Measurements from ENCODE around the gene HERC6. TPM values are rescaled to one million over a fixed set of nuclear protein-coding genes. Genes with fewer than 3 reads are reported as not detected.
"Not testable (repeated sequence)": the region's sequence is repeated elsewhere in the genome, so short reads cannot be mapped to it uniquely, and the experiment has no call there.

HERC6 gene
- total and polyA plus RNA-seq, 4 donors = 7.1 to 14.0 (median 10.0) TPM

DNA sequence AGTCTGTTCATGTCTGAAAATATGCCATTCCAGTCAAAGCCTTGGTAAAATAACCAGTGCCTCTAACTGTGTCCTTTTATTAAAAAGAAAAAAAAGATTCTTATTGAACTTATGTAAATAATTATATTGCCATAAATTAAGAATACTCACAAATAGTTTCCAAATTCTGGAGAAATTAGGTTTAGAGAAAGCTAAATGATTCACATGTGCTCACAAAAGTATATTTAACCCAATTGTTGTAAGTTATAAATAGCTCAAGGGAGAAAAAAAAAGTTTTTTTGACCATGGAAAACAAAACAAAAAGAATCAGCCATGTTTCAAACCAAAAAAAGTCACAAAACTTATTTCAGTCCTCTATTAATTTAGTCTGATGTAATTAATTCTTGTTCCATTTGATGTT is 25.3 kb upstream of the HERC6 start:
- no peak overlapping the region for H3K4me3 ChIP-seq (ENCODE audit: low read depth, low read length)
- peaks cover 1% of the 10 kb centered on the region for H3K9me3 ChIP-seq (ENCODE audit: control insufficient read depth, insufficient read depth, low read length)
- no peaks in the 10 kb centered on the region for H3K27me3 ChIP-seq (ENCODE audit: control insufficient read depth, insufficient read depth, low read length)
- H3K4me1 ChIP-seq (ENCODE audit: control insufficient read depth, insufficient read depth, low read length) = no peaks in the 10 kb centered on the region
- H3K36me3 ChIP-seq (ENCODE audit: control insufficient read depth, insufficient read depth, low read length) = no peaks in the 10 kb centered on the region
- no peak overlapping the region for H3K27ac ChIP-seq (ENCODE audit: low read depth, low read length)
- no peak for DNase-seq (ENCODE audit: low read depth in 4 of 6, low spot score in 6 of 6)

DNA sequence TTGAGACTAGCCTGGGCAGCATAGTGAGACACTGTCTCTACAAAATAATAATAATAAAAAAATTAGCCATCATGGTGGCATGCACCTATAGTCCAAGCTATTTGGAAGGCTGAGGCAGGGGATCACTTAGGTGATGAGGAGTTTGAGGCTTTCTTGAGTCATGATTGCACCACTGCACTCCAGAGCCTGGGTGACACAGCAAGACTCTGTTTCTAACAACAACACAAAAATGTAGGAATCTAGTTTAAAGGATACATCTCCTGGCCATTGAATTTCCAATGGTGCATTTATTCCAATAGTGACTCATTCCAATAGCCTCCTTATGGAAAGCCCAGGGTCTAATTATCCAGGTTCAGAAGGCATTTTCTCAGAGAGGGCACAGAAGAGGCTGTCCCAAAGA is 21.9 kb upstream of the HERC6 start:
- no peak overlapping the region for H3K4me3 ChIP-seq (ENCODE audit: low read depth, low read length)
- DNase-seq (ENCODE audit: low read depth in 4 of 6, low spot score in 6 of 6) = no peak
- no peaks in the 10 kb centered on the region for H3K4me1 ChIP-seq (ENCODE audit: control insufficient read depth, insufficient read depth, low read length)
- H3K27ac ChIP-seq (ENCODE audit: low read depth, low read length) = no peak overlapping the region
- H3K27me3 ChIP-seq (ENCODE audit: control insufficient read depth, insufficient read depth, low read length) = no peaks in the 10 kb centered on the region
- no peaks in the 10 kb centered on the region for H3K36me3 ChIP-seq (ENCODE audit: control insufficient read depth, insufficient read depth, low read length)
- no peaks in the 10 kb centered on the region for H3K9me3 ChIP-seq (ENCODE audit: control insufficient read depth, insufficient read depth, low read length)

DNA sequence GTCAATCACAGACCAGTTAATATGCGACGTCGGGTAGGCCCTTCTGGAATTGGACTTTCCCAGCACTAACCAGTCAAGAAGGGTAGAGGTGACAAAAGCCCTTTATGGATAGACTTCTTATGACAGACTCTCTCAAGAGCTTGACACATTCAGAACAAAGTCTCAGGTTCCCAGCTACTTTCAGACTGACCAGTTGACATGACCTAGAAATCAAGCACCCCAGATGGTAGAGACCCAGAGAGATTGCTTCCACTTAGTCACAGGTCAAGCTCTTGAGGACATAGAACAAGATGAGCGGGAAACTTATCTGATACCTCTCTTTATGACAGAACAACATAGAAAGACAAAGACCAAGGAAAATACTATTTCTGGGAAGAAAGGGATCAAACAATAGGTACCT is 21.4 kb upstream of the HERC6 start:
- Histone ChIP-seq H3K9me3 (ENCODE audit: control insufficient read depth, insufficient read depth, low read length) (no peaks in the 10 kb centered on the region), H3K36me3 (ENCODE audit: control insufficient read depth, insufficient read depth, low read length) (no peaks in the 10 kb centered on the region), H3K4me3 (ENCODE audit: low read depth, low read length) (no peak overlapping the region), H3K27ac (ENCODE audit: low read depth, low read length) (no peak overlapping the region), H3K4me1 (ENCODE audit: control insufficient read depth, insufficient read depth, low read length) (no peaks in the 10 kb centered on the region), H3K27me3 (ENCODE audit: control insufficient read depth, insufficient read depth, low read length) (no peaks in the 10 kb centered on the region)
- DNase-seq (ENCODE audit: low read depth in 4 of 6, low spot score in 6 of 6) = no peak
- WGBS (ENCODE audit: insufficient coverage) = no CpG with 5 or more reads among the region's 4 CpGs

DNA sequence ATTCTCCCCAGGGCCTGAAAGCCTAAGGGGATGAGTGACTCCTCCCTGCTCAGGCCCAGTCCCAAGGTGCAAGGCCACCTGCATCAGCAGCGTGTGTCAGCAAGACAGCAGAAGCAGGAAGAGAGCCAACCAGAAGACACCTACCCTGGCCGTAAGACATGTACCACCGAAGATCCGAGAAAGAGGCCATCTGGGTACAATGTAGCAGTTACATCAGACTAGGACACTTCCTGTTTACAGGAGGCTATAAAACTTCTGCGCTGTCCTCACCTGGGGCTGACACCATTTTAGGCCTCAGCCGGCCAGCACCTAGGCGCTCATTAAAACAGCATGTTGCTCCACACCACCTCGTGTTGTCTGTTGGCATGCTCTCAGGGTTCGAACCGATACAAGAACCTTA is 19.1 kb upstream of the HERC6 start:
- WGBS (ENCODE audit: insufficient coverage) = 100% methylated on average over 7 of the region's 10 CpGs
- no peak overlapping the region for H3K4me3 ChIP-seq (ENCODE audit: low read depth, low read length)
- H3K4me1 ChIP-seq (ENCODE audit: control insufficient read depth, insufficient read depth, low read length) = no peaks in the 10 kb centered on the region
- no peaks in the 10 kb centered on the region for H3K27me3 ChIP-seq (ENCODE audit: control insufficient read depth, insufficient read depth, low read length)
- H3K9me3 ChIP-seq (ENCODE audit: control insufficient read depth, insufficient read depth, low read length) = no peaks in the 10 kb centered on the region
- H3K36me3 ChIP-seq (ENCODE audit: control insufficient read depth, insufficient read depth, low read length) = no peaks in the 10 kb centered on the region
- H3K27ac ChIP-seq (ENCODE audit: low read depth, low read length) = no peak overlapping the region
- DNase-seq (ENCODE audit: low read depth in 4 of 6, low spot score in 6 of 6) = no peak

DNA sequence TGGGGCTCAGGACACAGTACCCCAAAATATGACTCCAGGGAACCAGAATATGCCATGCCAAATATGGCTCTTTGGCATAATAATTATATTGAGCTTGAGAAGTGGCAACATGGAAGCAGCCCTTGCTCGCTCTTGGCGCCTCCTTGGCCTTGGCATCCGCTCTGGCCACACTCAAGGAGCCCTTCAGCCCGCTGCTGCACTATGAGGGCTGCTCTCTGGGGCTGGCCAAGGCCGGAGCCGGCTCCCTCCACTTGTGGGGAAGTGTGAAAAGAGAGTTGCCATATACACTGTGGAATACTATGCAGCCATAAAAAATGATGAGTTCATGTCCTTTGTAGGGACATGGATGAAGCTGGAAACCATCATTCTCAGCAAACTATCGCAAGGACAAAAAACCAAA is 18.4 kb upstream of the HERC6 start:
- Histone ChIP-seq H3K27ac (ENCODE audit: low read depth, low read length) (no peak overlapping the region), H3K36me3 (ENCODE audit: control insufficient read depth, insufficient read depth, low read length) (no peaks in the 10 kb centered on the region)
- WGBS (ENCODE audit: insufficient coverage) = 91% methylated on average over 4 of the region's 7 CpGs

DNA sequence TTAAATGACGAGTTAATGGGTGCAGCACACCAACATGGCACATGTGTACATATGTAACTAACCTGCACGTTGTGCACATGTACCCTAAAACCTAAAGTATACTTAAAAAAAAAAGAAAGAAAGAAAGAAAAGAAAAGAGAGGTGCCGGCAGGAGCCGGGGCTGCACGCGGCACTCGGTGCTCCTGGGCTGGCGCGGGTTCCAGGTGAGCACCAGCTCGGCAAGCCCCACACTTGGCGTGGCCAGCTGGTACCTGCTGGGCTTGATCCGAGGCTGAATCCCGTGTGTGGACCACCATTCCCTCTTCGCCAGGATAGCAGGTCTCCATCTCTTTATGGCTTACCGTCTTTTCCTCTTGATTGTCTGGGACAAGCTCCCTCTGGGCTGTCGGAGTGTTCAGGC is 17.9 kb upstream of the HERC6 start:
- H3K4me3 ChIP-seq (ENCODE audit: low read depth, low read length) = no peak overlapping the region
- no peak for DNase-seq (ENCODE audit: low read depth in 4 of 6, low spot score in 6 of 6)
- H3K27me3 ChIP-seq (ENCODE audit: control insufficient read depth, insufficient read depth, low read length) = no peaks in the 10 kb centered on the region
- no peak overlapping the region for H3K27ac ChIP-seq (ENCODE audit: low read depth, low read length)
- 98% methylated on average over 13 of the region's 16 CpGs for WGBS (ENCODE audit: insufficient coverage)
- no peaks in the 10 kb centered on the region for H3K4me1 ChIP-seq (ENCODE audit: control insufficient read depth, insufficient read depth, low read length)
- H3K36me3 ChIP-seq (ENCODE audit: control insufficient read depth, insufficient read depth, low read length) = no peaks in the 10 kb centered on the region
- no peaks in the 10 kb centered on the region for H3K9me3 ChIP-seq (ENCODE audit: control insufficient read depth, insufficient read depth, low read length)

More for the DNA sequence above, 18.4 kb upstream of the HERC6 start:
- DNase-seq (ENCODE audit: low read depth in 4 of 6, low spot score in 6 of 6) = no peak
- H3K27me3 ChIP-seq (ENCODE audit: control insufficient read depth, insufficient read depth, low read length) = no peaks in the 10 kb centered on the region
- H3K4me3 ChIP-seq (ENCODE audit: low read depth, low read length) = no peak overlapping the region
- no peaks in the 10 kb centered on the region for H3K4me1 ChIP-seq (ENCODE audit: control insufficient read depth, insufficient read depth, low read length)
- no peaks in the 10 kb centered on the region for H3K9me3 ChIP-seq (ENCODE audit: control insufficient read depth, insufficient read depth, low read length)

DNA sequence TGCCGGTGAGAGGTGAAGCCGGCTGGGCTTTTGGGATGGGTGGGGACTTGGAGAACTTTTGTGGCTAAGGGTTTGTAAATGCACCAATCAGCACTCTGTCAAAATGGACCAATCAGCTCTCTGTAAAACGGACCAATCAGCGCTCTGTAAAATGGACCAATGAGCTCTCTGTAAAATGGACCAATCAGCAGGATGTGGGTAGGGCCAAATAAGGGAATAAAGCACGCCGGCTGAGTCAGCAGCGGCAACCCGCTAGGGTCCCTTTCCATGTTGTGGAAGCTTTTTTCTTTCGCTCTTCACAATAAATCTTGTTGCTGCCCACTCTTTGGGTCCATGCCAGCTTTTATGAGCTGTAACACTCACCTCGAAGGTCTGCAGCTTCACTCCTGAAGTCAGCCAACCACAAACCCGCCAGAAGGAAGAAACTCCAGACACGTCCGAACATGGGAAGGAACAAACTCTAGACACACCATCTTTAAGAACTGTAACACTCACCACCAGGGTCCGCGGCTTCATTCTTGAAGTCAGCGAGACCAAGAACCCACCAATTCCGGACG is 17.4 kb upstream of the HERC6 start:
- H3K36me3 ChIP-seq (ENCODE audit: control insufficient read depth, insufficient read depth, low read length); H3K27ac ChIP-seq (ENCODE audit: low read depth, low read length): not testable (repeated sequence)
- WGBS (ENCODE audit: insufficient coverage) = 97% methylated on average over 11 of the region's 18 CpGs

DNA sequence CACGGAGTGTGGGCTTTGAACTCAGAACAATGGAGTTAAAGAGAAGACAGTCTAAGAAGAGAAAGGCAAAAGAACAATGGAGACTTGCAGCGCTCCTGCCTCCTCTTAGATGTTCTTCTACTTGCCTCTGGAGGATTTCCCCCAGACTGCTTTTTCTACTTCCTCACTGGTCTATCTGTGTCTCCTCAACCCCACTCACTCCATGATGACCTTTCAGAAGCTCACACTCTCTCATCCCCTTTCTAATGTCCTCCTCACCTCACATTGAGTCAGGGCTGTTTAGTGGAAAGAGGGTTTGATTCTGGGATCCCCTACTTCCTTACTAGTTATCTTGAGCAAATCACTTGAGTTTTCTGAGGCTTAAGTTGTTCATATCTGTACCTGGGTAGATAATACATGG is 12.2 kb upstream of the HERC6 start:
- Histone ChIP-seq H3K27me3 (ENCODE audit: control insufficient read depth, insufficient read depth, low read length) (no peaks in the 10 kb centered on the region), H3K36me3 (ENCODE audit: control insufficient read depth, insufficient read depth, low read length) (no peaks in the 10 kb centered on the region), H3K27ac (ENCODE audit: low read depth, low read length) (no peak overlapping the region), H3K9me3 (ENCODE audit: control insufficient read depth, insufficient read depth, low read length) (no peaks in the 10 kb centered on the region), H3K4me1 (ENCODE audit: control insufficient read depth, insufficient read depth, low read length) (no peaks in the 10 kb centered on the region), H3K4me3 (ENCODE audit: low read depth, low read length) (no peak overlapping the region)
- DNase-seq (ENCODE audit: low read depth in 4 of 6, low spot score in 6 of 6) = no peak
- 83% methylated on average over 2 of the region's 2 CpGs for WGBS (ENCODE audit: insufficient coverage)

More for the DNA sequence above, 17.4 kb upstream of the HERC6 start:
- not testable (repeated sequence) for DNase-seq (ENCODE audit: low read depth in 4 of 6, low spot score in 6 of 6); H3K4me1 ChIP-seq (ENCODE audit: control insufficient read depth, insufficient read depth, low read length); H3K27me3 ChIP-seq (ENCODE audit: control insufficient read depth, insufficient read depth, low read length); H3K9me3 ChIP-seq (ENCODE audit: control insufficient read depth, insufficient read depth, low read length); H3K4me3 ChIP-seq (ENCODE audit: low read depth, low read length)

DNA sequence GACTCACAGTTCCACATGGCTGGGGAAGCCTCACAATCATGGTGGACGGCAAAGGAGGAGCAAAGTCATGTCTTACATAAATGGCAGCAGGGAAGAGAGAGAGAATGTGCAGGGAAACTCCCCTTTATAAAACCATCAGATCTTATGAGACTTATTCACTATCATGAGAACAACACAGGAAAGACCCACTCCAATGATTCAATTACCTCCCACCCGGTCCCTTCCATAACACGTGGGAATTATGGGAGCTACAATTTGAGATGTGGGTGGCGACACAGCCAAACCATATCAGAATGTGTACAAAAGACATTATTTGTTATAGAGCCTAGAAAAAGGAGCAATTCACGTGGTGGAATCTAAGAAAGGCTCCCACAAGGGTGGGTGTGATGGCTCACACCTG is 10.8 kb upstream of the HERC6 start:
- WGBS (ENCODE audit: insufficient coverage) = 100% methylated on average over 1 of the region's 5 CpGs
- no peaks in the 10 kb centered on the region for H3K27me3 ChIP-seq (ENCODE audit: control insufficient read depth, insufficient read depth, low read length)
- DNase-seq (ENCODE audit: low read depth in 4 of 6, low spot score in 6 of 6) = no peak

DNA sequence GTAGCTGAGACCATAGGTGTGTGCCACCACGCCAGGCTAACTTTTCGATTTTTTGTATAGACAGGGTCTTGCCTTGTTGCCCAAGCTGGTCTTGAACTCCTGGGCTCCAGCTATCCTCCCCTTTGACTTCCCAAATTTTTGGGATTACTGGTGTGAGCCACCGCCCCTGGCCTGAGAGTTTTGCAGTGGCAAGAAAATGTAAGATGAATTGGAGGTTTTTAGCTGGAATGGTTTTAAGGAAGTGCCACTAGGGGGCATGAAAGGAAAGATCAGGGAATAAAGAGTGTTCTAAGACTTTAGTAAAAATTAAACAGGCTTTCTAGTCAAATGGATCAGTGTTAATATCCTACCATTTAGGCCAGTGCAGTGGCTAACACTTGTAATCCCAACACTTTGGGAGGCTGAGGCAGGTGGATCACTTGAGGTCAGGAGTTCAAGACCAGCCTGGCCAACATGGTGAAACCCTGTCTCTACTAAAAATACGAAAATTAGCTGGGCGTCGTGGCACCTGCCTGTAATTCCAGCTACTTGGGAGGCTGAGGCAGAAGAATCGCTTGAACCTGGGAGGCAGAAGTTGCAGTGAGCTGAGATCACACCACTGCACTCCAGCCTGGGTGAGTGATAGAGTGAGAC is 9.4 kb upstream of the HERC6 start:
- peak in 5 of 6 donors; percentile 1 to 54 (median 7) for DNase-seq (ENCODE audit: low read depth in 4 of 6, low spot score in 6 of 6)
- not testable (repeated sequence) for H3K4me1 ChIP-seq (ENCODE audit: control insufficient read depth, insufficient read depth, low read length); H3K9me3 ChIP-seq (ENCODE audit: control insufficient read depth, insufficient read depth, low read length); H3K4me3 ChIP-seq (ENCODE audit: low read depth, low read length); H3K36me3 ChIP-seq (ENCODE audit: control insufficient read depth, insufficient read depth, low read length); H3K27me3 ChIP-seq (ENCODE audit: control insufficient read depth, insufficient read depth, low read length); H3K27ac ChIP-seq (ENCODE audit: low read depth, low read length)
- 84% methylated on average over 3 of the region's 7 CpGs for WGBS (ENCODE audit: insufficient coverage)

More for the DNA sequence above, 10.8 kb upstream of the HERC6 start:
- Histone ChIP-seq H3K9me3 (ENCODE audit: control insufficient read depth, insufficient read depth, low read length) (no peaks in the 10 kb centered on the region), H3K36me3 (ENCODE audit: control insufficient read depth, insufficient read depth, low read length) (no peaks in the 10 kb centered on the region), H3K27ac (ENCODE audit: low read depth, low read length) (no peak overlapping the region), H3K4me3 (ENCODE audit: low read depth, low read length) (no peak overlapping the region), H3K4me1 (ENCODE audit: control insufficient read depth, insufficient read depth, low read length) (no peaks in the 10 kb centered on the region)

All from spinal cord (tissue), 10 donors.